Measurements from ENCODE around the gene SOS2. TPM values are rescaled to one million over a fixed set of nuclear protein-coding genes. Genes with fewer than 3 reads are reported as not detected.
A peak's percentile ranks its signal among the peaks of the same experiment; 100 is the strongest.

Gene SOS2
- total RNA-seq, 1 experiment from 2014 or later, result 22.8 TPM

DNA sequence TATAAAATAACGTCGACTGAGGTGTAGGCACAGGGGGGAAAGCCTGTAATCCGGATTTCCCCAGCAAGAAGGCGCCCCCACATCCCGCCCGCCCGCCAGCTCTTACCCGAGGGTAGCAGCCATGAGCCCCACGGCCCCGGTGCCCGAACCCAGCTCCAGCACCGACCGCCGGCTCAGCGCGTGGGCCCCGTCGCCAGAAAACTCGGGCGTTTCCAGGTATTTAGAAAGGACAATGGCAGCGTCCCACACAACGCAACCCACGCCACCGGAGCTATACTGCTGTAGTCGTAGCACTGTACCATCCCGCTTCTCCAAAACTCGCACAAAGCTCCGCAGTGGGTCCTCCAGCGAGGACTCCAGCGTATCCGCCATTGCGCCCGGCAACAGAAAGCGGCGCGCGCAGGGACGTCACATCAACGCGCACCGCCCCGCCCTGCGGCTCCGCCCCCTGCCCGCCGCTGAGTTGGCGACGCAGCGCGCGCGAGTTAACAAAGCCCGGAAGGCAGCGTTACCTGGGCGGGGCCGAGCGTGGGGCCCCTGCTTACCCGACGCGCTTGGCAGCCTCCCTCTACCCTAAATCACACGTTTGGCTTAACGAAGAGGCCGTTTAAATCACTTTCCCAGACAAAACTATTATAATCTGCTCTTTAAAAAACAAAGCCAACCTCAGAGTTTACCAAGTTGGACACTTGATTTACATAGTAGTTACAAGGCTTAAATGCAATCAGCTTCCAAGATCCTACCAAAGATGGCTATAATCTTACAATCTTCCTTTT lies 115.0 kb downstream of the SOS2 start, which contains the start of gene VCPKMT:
Gene VCPKMT, minus strand, starts transcription at position 392 of the 776 bp plus-strand sequence. Its CDS starts 20 bp downstream, at position 372.
- peak; percentile 89 for DNase-seq (ENCODE audit: low read depth)

- no peak for DNase-seq (ENCODE audit: low read depth)
Measured at GRCh38 chr14:50113381-50114035, 117.9 kb downstream of the SOS2 start.

DNA sequence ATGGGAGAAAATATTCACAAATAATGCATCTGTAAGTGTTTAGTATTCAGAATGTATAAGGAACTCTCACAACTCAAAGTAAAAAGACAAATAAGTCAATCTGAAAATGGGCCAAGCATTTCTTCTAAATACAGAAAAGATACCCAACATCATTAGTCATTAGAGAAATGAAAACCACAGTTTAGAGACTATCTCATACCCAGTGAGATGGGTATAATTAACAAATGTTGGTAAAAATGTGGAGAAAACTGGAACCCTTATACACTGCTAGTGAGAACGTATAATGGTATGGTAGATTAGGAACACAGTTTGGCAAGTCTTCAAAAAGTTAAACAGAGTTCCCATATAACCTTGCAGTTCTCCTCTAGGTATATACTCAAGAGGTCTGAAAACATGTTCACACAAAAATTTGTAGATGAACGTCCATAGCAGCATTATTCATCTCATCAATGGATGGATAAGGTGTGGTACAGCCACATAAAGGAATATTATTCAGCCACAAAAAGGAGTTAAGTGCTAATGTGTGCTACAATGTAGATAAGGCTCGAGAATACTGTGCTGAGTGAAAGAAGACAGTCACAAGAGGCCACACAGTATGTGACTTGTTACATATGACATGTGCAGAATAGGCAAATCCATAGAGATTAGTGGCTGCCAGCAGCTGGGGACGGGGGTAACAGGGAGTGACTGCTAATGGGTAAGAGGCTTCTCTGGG lies 120.9 kb downstream of the SOS2 start:
- DNase-seq (ENCODE audit: low read depth), result no peak

DNA sequence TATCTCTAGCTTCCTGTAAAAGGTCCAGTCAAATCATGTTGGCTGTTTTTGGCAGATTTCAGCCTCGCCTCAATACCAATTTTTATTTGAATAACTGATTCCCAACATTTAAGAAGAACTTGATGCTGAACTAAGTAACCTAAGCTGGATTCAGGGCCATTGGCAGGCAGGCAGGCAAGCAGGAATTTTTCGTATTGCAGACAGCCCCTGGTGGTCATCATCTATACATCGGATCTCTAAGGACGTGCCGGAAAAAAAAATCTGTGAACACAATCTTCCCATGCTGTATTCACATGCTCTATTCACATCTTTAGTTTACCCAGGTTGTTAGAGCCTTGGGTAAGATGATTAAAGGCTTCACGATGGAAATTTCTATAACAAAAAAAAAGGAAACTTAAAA lies 122.0 kb downstream of the SOS2 start:
- DNase-seq (ENCODE audit: low read depth), result no peak

GRCh38 chr14:50107850-50108249 lies 123.5 kb downstream of the SOS2 start:
- DNase-seq (ENCODE audit: low read depth), result no peak

DNA sequence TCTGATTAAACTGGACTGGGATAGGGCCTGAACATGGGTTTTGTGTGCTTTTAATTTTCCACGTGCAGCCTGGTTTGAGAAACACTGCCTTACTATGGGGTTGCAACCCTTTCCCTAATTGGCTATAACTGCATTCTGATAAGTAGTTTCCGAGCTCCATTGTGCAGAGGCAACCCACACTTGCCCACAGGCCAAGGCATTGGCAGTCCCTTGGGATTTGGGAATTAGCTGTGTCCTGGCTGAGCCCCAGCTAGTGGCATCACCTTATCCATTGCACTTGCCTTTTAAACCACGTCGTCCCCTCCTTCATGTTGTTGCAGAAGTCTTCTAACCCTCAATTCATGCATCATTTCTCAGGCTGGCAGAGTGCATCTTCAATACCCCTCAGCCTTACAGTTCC lies 125.2 kb downstream of the SOS2 start:
- DNase-seq (ENCODE audit: low read depth), result no peak

DNA sequence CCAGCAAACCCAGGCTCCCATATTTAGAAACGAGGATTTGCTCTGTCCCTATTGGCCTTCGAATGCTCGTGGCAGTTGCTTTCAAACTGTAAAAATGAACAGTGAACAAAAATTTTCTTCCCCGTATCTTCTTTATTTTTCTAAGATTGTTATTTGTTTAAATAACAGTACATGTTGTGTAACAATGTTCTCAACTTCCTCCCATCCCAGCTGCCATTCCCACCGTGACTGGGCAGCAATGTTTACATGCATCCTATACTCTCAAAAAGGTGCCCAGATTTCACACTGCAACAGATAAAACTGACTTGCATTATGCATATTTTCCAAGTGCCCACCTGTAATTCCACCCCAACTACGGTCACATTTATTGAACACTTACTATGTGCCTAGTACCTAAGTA lies 127.8 kb downstream of the SOS2 start:
- DNase-seq (ENCODE audit: low read depth), result no peak

GRCh38 chr14:50101417-50101816 lies 130.0 kb downstream of the SOS2 start:
- DNase-seq (ENCODE audit: low read depth), result no peak

DNA sequence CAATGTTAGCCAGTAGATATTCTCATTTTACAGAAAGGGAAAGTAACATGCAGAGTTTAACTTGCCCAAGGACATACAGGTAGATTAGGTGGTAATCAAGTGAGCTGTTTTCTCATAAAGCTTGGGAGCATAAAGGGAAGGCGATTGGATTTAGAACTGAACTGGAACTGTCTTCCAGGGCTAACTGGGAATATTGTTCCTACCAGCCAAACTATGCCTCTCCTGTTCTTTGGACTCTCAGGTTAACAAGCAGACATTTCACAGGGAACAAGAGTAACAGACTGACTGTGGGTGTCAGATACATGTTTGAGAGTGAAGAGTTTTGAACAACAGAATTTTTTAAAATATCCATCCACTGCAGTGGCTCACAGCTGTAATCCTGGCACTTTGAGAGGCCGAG lies 130.6 kb downstream of the SOS2 start:
- DNase-seq (ENCODE audit: low read depth), result no peak

GRCh38 chr14:50099335-50099734 lies 132.0 kb downstream of the SOS2 start:
- peak; percentile 75 for DNase-seq (ENCODE audit: low read depth)

DNA sequence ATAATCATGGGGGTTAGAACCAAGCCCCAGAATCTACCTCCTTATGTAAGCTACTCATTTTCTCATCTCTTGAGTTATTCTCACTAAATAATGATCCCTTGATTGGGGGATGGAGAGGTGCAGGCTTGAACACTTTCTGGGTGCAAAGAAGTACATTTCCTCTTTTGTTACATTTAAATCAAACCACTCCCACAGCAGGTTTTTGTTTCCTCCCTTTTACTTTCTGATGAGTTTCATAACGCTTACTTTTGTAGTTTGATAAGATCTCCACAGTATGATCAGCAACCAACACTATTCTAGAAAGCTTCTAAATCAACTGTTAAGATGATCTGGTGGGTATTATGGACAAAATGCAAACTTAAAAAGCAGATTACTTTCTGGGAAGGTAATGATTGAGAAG lies 135.5 kb downstream of the SOS2 start:
- DNase-seq (ENCODE audit: low read depth), result no peak

- no peak for DNase-seq (ENCODE audit: low read depth)
Measured at GRCh38 chr14:50094056-50094755, 137.2 kb downstream of the SOS2 start.

DNA sequence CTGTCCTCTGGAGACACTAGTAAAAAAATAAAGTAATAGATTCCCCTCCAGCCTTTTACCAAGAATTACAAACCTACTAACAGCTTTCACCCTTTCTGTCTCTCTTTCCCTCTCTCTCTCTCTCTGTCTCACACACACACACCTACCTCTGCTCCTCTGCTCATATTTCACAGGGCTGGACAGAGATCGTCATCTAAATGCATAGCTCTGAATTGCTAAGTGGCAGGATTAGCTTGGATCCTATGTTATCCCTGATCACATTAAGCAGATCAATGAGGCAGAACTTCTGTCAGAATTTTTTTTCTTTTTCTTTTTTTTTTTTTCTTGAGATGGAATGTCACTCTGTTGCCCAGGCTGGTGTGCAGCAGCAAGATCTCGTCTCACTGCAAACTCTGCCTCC lies 137.9 kb downstream of the SOS2 start:
- no peak for DNase-seq (ENCODE audit: low read depth)

- DNase-seq (ENCODE audit: low read depth), result no peak
Measured at GRCh38 chr14:50092006-50092555, 139.3 kb downstream of the SOS2 start.

DNA sequence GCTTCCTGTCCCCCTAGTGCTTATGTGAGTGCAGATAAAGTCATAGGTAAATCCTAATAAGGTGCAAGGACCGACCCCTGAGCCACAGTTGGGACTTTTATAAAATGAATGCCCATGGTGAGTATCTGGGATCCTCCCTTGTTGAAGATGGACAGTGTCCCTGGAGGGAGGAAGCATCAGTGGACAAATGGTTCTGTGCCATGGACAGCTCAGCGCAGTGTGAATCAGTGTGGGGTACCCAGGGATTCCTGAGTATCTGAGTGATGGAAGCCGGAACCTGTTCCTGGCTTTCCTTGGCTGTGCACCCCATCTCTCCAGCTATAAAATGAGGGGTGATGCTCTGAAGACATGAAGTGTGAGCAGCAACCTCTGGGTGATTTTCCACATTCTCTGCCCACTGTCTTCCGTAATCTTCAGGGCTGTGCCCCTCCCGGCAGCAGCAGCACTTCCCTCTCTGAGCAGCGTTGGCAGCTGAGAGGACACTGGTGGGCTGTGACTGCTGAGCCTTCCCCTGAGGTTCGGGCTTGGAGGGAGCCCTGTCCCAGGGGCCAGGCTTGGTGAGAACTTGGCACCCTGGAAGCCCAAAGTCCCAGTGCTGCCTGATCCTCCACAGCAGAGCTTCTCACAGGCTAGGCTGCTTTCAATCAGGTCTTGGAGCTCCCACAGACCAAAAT lies 140.0 kb downstream of the SOS2 start:
- DNase-seq (ENCODE audit: low read depth), result no peak

DNA sequence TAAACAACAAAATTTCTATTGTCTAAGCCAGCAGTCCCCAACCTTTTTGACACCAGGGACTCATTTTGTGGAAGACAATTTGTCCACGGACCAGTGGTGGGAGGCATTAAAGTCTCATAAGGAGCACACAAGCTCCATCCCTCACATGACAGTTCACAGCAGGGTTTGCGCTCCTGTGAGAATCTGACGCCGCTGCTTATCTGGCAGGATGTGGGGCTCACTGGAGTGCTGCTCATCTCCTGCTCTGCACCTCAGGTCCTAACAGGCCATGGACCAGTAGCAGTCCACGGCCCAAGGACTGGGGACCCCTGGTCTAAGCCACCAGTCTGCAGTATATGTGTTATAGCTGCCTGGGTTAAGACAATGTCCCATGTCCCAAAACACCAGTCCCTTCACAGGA lies 142.2 kb downstream of the SOS2 start:
- no peak for DNase-seq (ENCODE audit: low read depth)

DNA sequence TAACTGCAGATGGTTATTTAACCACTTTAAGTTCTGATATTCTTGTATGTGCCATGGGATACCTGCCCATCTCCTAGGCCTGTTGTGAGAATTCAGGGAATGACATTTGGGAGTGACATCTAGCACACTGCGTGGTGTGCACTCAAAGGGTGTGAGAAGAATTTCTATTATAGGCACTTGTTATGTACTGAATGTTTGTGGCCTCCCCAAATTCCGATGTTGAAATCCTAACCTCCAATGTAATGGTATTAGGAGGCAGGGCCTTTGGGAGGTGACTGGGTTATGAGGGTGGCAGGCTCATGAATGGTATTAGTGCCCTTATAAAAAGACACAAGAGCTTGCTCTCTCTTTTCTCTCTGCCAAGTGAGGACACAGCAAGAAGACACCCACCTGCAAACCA lies 142.6 kb downstream of the SOS2 start:
- no peak for DNase-seq (ENCODE audit: low read depth)

DNA sequence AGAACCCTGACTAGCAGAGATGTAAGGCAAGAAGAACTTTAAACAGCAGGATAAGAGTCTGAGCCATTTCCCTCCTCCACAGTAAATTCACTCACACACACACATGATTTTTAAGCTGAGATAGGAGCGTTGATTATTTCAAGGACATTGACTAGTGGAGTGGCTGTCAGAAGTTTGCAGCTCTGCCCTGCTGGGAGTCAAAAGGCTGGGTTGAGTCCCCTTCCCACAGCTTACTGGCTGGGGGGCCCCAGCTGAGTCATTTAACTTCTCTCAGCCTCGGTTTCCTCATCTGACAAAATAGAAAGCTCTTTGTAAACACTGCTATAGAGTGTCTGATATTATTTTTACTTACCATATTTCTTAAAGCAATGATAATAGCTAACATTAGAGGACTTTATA lies 143.3 kb downstream of the SOS2 start:
- no peak for DNase-seq (ENCODE audit: low read depth)

DNA sequence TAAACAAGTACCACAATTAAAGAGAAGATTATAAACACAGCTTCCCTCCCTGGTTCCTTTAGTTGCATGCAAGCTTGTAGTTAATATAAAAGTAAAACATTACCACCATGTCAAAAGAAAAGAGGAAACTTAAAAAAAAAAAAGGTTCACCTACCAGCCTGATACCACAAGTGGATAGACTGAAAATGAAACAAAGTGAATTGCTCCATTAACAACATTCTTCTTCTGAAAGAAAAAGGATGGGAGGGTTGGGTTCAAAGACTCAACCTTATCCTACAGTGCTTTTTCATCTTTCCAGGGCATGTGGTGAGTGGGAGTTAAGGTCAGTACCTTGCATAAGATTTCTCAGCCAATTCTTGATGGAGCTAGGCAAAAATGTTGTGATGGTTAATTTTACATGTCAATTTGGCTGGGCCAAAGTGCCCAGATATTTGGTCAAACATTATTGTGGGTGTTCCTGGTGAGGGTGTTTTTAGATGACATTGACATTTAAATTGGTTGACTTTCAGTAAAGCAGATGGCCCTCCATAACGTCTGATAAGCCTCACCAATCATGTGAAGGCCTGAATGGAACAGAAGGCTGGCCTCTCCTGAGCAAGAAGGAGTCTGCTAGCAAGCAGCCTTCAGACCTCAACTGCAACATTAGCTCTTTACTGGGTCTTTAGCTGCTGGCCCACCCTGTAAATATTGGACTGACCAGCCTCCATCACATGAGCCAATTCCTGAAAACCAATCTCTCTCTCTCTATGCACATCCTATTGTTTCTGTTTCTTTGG lies 143.8 kb downstream of the SOS2 start:
- no peak for DNase-seq (ENCODE audit: low read depth)

- DNase-seq (ENCODE audit: low read depth), result no peak
Measured at GRCh38 chr14:50086321-50086711, 145.1 kb downstream of the SOS2 start.
